ENCODE results near the gene DUSP12. TPM values are rescaled to one million over a fixed set of nuclear protein-coding genes. Genes with fewer than 3 reads are reported as not detected.

DUSP12 gene
- 25.6 and 26.8 TPM in 2 replicates for total RNA-seq

GRCh38 chr1:161749509-161750407 lies at the start of gene DUSP12:
TSS of gene DUSP12 (plus strand) at chr1:161749786. CDS start at chr1:161749802, 16 bp downstream.

GRCh38 chr1:161706482-161707347 lies 42.9 kb upstream of the DUSP12 start, which contains the start of gene FCRLA:
TSS of gene FCRLA (plus strand) at chr1:161707229. CDS start at chr1:161707265, 36 bp downstream.

GRCh38 chr1:161720956-161721737 lies 28.4 kb upstream of the DUSP12 start, which contains the start of gene FCRLB:
TSS of gene FCRLB (plus strand) at chr1:161721544. CDS start at chr1:161722673, 1,129 bp downstream.

GRCh38 chr1:161766102-161766981 lies 16.8 kb downstream of the DUSP12 start, which contains the start of gene ATF6:
TSS of gene ATF6 (plus strand) at chr1:161766320. CDS start at chr1:161766361, 41 bp downstream.

Other genes starting within 250 kb of the DUSP12 start
- 0.20 and 1.7 TPM in 2 replicates for gene FCGR2A, start 244.3 kb upstream of the DUSP12 start, total RNA-seq
- 0.20 TPM in 1 of 2 replicates, not detected in the other for gene HSPA6, start 225.2 kb upstream of the DUSP12 start, total RNA-seq
- gene FCGR3A, start 200.0 kb upstream of the DUSP12 start, total RNA-seq: not detected in 2 replicates
- not detected in 2 replicates for gene FCGR3B, start 118.6 kb upstream of the DUSP12 start, total RNA-seq
- gene FCGR2B, start 86.6 kb upstream of the DUSP12 start, total RNA-seq: not detected in 2 replicates
- gene FCRLA, start 42.6 kb upstream of the DUSP12 start, total RNA-seq: 0.27 and 0.74 TPM in 2 replicates
- 3.6 and 4.0 TPM in 2 replicates for gene FCRLB, start 28.2 kb upstream of the DUSP12 start, total RNA-seq
- 41.4 and 44.4 TPM in 2 replicates for gene ATF6, start 16.5 kb downstream of the DUSP12 start, total RNA-seq

All from mammary microvascular endothelial cell (primary cell).